Right lobe of liver (tissue), 6 donors: ENCODE measurements around the gene OTC. TPM values are rescaled to one million over a fixed set of nuclear protein-coding genes. Genes with fewer than 3 reads are reported as not detected.

Experiments used
- ATAC-seq, 4 donors: fragments of 200-7000 bp; cut with Tn5 transposase; one replicate each; pipeline ENCODE4 v1.9.1; 2020; ENCODE audit warnings: mild to moderate bottlenecking in 4 of 4, moderate library complexity in 4 of 4
- DNase-seq, 3 donors: peaks; one replicate each; pipeline ENCODE4 v3.0.0-alpha.2; 2020
- H3K27ac ChIP-seq, 3 donors: fragments of 200-600 bp; one replicate each; pipeline ENCODE4 v1.8.0; 2022
- H3K27me3 ChIP-seq, 2 donors: fragments of 200-600 bp; one replicate each; pipeline ENCODE4 v1.8.0; 2022
- H3K36me3 ChIP-seq, 4 donors: fragments of 200-600 bp; sonication (generic) in 1 of 4; one replicate each; pipeline versions ENCODE4 v1.5.1 to v1.8.0; 2017 to 2022; ENCODE audit warnings: control low read depth in 1 of 4
- H3K4me1 ChIP-seq, 4 donors: fragments of 200-600 bp; sonication (generic) in 1 of 4; one replicate each; pipeline versions ENCODE4 v1.5.1 to v1.8.0; 2017 to 2022; ENCODE audit warnings: control low read depth in 1 of 4
- H3K4me3 ChIP-seq, 3 donors: fragments of 200-600 bp; one replicate each; pipeline ENCODE4 v1.8.0; 2022
- H3K9me3 ChIP-seq, 4 donors: fragments of 200-600 bp; sonication (generic) in 1 of 4; one replicate each; pipeline versions ENCODE4 v1.5.1 to v1.8.0; 2017 to 2022; ENCODE audit warnings: control low read depth in 1 of 4
- POLR2A ChIP-seq: fragments of 450-650 bp; IDR thresholded peaks from one replicate; pipeline ENCODE4 v1.6.1; 2017; ENCODE audit warnings: antibody characterized with exemption, mild to moderate bottlenecking
- WGBS: methylation state at CpG from one replicate; pipeline ENCODE4 v1.1.6; 2018; ENCODE audit warnings: low coverage, low lambda C conversion rate; ENCODE audit not compliant: insufficient coverage; ENCODE audit errors: missing lambda C conversion rate; 5-methylcytosine and 5-hydroxymethylcytosine counted together
- intact Hi-C, 2 donors: fragments of 100-400 bp; cut with DNase I; formaldehyde crosslinking; loops; one replicate each; pipeline versions ENCODE4 v1.11.2 to v1.14.1; 2022
- total RNA-seq, 6 experiments: library from RNA; depleted of rRNA in 2 of 6; stranded (reverse); fragments of >200 nt in 2 of 6; fragmentation: NEBNext Ultra II Directional in 3 of 6; extraction: Animal tissue kit (Norgen Biotek cat#: 25700) in 3 of 6; gene quantifications; one replicate each; pipeline versions ENCODE4 v1.1.0 to v1.2.4, GENCODE V29; 2016 to 2023
- TF ChIP-seq, protein P1 (sequence below), 4 donors: fragments of 200-600 bp in 3 of 4; fragments of 450-650 bp in 1 of 4; IDR thresholded peaks; one replicate each; pipeline versions ENCODE4 v1.5.1 to v1.8.0; 2016 to 2022; ENCODE audit warnings: antibody characterized with exemption in 4 of 4, mild to moderate bottlenecking in 2 of 4
- donor health status: DM: no; HTN: yes; CAD: no.
- donor health status: DM: no; HTN: no; CAD: no.
- donor health status: DM: no; HTN: no; CAD: no.
- donor health status: DM: no; HTN: yes; CAD: no.
- donor health status: DM: no; HTN: yes; CAD: no.

The OTC gene
- total RNA-seq, 6 experiments from 2014 or later = 84.6 to 212 (median 95.5) TPM

DNA sequence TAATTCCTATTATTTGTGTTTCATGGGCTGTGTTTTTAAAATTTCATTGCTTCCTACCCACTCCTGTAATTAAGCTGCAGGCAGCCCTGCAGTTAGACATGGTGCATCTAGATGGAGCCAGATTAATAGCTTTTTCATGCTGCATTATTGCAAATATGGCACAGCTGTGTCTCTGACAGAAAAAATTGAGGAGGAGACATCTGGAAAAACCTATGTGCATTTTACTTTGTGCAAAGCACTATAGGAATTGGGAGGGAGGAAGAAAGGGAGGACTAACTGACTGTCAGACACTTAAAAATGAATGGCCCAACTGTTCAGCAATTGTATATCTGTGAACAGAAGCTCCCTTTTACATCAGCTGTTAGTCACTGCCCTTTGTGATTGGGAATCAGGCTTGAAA lies 17.0 kb upstream of the OTC start:
- TF ChIP-seq, protein P1, sequence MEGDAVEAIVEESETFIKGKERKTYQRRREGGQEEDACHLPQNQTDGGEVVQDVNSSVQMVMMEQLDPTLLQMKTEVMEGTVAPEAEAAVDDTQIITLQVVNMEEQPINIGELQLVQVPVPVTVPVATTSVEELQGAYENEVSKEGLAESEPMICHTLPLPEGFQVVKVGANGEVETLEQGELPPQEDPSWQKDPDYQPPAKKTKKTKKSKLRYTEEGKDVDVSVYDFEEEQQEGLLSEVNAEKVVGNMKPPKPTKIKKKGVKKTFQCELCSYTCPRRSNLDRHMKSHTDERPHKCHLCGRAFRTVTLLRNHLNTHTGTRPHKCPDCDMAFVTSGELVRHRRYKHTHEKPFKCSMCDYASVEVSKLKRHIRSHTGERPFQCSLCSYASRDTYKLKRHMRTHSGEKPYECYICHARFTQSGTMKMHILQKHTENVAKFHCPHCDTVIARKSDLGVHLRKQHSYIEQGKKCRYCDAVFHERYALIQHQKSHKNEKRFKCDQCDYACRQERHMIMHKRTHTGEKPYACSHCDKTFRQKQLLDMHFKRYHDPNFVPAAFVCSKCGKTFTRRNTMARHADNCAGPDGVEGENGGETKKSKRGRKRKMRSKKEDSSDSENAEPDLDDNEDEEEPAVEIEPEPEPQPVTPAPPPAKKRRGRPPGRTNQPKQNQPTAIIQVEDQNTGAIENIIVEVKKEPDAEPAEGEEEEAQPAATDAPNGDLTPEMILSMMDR (IDR thresholded peaks at IDR 0.05) = peak; percentile 31 to 50 (median 44)
- TF ChIP-seq POLR2A = no peak
- intact Hi-C loops = no loop called here
- no peak overlapping the region for H3K4me3 ChIP-seq
- H3K27me3 ChIP-seq = no peaks in the 10 kb centered on the region
- H3K27ac ChIP-seq = no peak overlapping the region
- H3K36me3 ChIP-seq = no peaks in the 10 kb centered on the region
- H3K9me3 ChIP-seq = no peaks in the 10 kb centered on the region
- H3K4me1 ChIP-seq = peaks cover 0 to 7% (median 0%) of the 10 kb centered on the region in 4 donors
- no peak for DNase-seq
- ATAC-seq = peak; percentile 68 to 77 (median 74)

DNA sequence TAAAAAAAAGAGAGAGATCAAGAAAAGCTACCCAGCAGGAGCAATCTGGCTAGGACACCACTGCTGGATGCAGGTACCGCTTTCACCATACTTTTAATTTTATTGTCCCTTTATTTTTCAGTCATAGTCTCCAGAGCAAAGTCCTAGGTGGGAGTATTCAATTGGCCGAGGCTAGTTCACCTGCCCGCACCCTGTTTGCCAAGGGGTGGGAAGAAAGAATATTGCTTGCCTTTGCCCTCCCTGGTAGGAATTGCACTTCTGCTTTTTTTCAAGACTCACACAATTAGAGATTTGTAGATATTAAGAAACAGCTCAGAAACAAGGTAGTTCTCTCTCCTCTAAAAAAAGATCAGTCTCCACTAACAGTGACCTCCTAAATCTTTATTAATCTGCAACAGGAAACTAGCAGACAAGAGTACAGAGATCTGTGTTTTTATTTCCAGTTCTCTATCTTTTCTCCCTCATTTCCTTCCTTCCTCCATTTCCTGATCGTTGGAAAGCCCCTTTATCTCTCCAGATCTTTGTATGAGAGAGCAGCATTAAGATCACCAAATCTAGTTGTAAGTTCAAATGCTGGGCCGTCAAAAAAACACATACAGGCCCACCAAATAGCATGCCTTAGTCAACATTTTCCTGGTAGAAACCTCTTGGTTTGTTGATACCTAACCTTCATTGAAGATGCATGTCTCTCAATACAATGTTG lies 15.7 kb upstream of the OTC start:
- TF ChIP-seq POLR2A = no peak
- TF ChIP-seq, protein P1 (IDR thresholded peaks at IDR 0.05) = no peak
- Histone ChIP-seq H3K4me3 (no peak overlapping the region), H3K27me3 (no peaks in the 10 kb centered on the region), H3K36me3 (no peaks in the 10 kb centered on the region), H3K27ac (peak overlapping the region in 2 of 3 donors; percentile 33 to 51), H3K9me3 (no peaks in the 10 kb centered on the region), H3K4me1 (peaks cover 0 to 7% (median 0%) of the 10 kb centered on the region in 4 donors)
- 37% methylated on average over 5 of the region's 5 CpGs for WGBS
- intact Hi-C loops = no loop called here
- DNase-seq = peak in 1 of 3 donors; percentile 55
- ATAC-seq = peak; percentile 67 to 85 (median 78)

DNA sequence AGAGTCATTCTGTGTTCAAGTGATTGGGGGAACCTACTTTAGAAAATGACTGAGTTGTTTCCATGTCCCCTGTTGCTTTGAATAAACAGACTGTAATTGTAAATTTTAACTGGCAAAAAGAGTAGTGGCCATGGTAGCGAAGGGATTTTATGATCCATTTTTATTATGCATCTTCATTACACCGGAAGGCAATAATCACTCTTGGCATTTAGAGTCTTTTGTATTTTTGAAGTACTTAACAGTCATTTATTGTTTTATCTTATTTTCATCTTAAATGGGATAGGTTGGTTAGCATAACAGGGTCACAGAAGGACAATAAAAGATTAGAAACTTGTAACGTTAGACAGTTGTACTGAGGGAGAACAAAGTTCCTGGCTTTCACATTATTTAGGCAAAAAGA lies 11.0 kb upstream of the OTC start:
- peaks cover 0 to 6% (median 0%) of the 10 kb centered on the region in 4 donors for H3K4me1 ChIP-seq
- H3K27me3 ChIP-seq = no peaks in the 10 kb centered on the region
- intact Hi-C loops = no loop called here
- no peaks in the 10 kb centered on the region for H3K36me3 ChIP-seq
- TF ChIP-seq, protein P1 (IDR thresholded peaks at IDR 0.05) = no peak
- no peak for TF ChIP-seq POLR2A
- no peak overlapping the region for H3K27ac ChIP-seq
- H3K4me3 ChIP-seq = no peak overlapping the region
- WGBS = 59% methylated on average over 3 of the region's 3 CpGs
- ATAC-seq (no peak), DNase-seq (no peak)
- H3K9me3 ChIP-seq = no peaks in the 10 kb centered on the region

DNA sequence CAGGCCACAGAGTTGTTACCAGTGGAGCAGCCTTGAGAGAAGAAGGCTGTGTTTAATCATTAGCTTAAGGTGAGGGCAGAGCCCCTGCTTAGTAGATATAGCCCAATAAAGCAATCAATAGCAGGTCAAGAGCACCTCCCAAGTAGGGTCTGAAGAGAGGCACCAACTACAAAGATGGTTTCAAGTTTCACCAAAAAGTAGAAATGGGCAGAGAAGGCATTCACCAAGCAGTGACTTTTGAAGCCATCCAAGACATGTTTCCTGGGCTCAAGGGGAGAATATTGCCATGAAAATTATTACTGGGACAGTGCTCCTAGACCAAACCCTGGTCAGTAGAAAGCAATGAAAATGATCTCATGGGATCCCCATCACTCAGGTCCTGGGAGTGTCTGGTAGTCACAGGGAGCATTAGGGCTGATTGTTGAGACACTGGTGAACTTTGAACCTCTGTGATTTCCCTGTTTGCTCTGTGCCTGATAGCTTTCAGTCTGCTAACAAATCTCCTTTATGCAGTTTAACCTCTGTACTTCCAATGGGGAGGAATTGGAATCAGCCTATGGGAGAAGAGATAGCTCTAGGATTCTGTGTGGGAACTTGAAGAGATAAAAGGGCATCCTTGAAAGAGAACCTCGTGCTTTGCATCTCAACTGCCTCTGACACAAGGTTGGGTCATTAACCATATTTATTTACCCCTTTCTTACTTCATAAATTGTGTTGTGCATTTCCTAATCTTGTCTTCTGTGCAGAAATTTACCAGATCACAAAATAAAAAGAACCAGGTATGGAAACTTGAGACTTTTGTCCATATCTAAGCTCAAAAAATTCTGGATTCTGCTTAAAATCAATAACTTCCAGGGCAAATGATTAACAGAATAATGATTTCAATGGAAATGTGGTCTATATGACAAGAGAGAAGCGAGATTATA lies 9.3 kb upstream of the OTC start:
- no peaks in the 10 kb centered on the region for H3K27me3 ChIP-seq
- peak overlapping the region in 2 of 3 donors; percentile 47 to 49 for H3K27ac ChIP-seq
- peaks cover 0 to 6% (median 0%) of the 10 kb centered on the region in 4 donors for H3K4me1 ChIP-seq
- peak; percentile 89 to 94 (median 92) for ATAC-seq
- intact Hi-C loops = no loop called here
- WGBS = 16% methylated on average over 2 of the region's 2 CpGs
- TF ChIP-seq, protein P1 (IDR thresholded peaks at IDR 0.05) = no peak
- peak; percentile 20 for TF ChIP-seq POLR2A
- no peaks in the 10 kb centered on the region for H3K9me3 ChIP-seq
- H3K4me3 ChIP-seq = peak overlapping the region in 1 of 3 donors; percentile 4
- H3K36me3 ChIP-seq = no peaks in the 10 kb centered on the region
- peak in 1 of 3 donors; percentile 48 for DNase-seq
